HepG2 (cell line): ENCODE results near the gene AP4M1. TPM values are rescaled to one million over a fixed set of nuclear protein-coding genes. Genes with fewer than 3 reads are reported as not detected.

Experiments
- CEBPG ChIP-seq: IDR thresholded peaks from 2 replicates; pipeline ENCODE4 v1.6.1; 2016
- CREM ChIP-seq, 2 experiments: sonication (generic) in 1 of 2; formaldehyde crosslinking in 1 of 2; IDR thresholded peaks; 2 replicates each; pipeline versions ENCODE4 v1.4.0 to v1.6.1; 2016 to 2020; ENCODE audit warnings: antibody characterized with exemption in 1 of 2, mild to moderate bottlenecking in 1 of 2, missing genetic modification reagents in 1 of 2
- E2F5 ChIP-seq: sonication (generic); formaldehyde crosslinking; conservative IDR thresholded peaks from 2 replicates; pipeline ENCODE4 v1.4.0; 2020; ENCODE audit warnings: missing genetic modification reagents
- EED ChIP-seq: sonication (generic); formaldehyde crosslinking; IDR thresholded peaks from 2 replicates; pipeline ENCODE4 v1.5.0; 2020; ENCODE audit warnings: mild to moderate bottlenecking, missing genetic modification reagents
- EP300 ChIP-seq, 3 experiments: sonication (generic) in 1 of 3; formaldehyde crosslinking in 1 of 3; IDR thresholded peaks; 2 replicates each; pipeline versions ENCODE4 v1.5.1 to v1.6.1; 2011 to 2020; ENCODE audit warnings: low read depth in 2 of 3, low read length in 2 of 3, borderline replicate concordance in 1 of 3, improper control_type of control experiment in 1 of 3, mild to moderate bottlenecking in 1 of 3, missing genetic modification reagents in 1 of 3, moderate library complexity in 1 of 3
- HMG20A ChIP-seq: IDR thresholded peaks from 2 replicates; pipeline ENCODE4 v1.6.1; 2016; ENCODE audit warnings: borderline replicate concordance
- HNRNPK ChIP-seq: fragments of 200-400 bp; formaldehyde crosslinking; IDR thresholded peaks from 2 replicates; pipeline ENCODE4 v1.6.1; 2018; ENCODE audit warnings: low read length, low read depth, moderate library complexity, mild to moderate bottlenecking; ENCODE audit not compliant: poor library complexity, severe bottlenecking
- IRF2 ChIP-seq: IDR thresholded peaks from 2 replicates; pipeline ENCODE4 v1.6.1; 2018; ENCODE audit warnings: missing genetic modification reagents, missing compliant biosample characterization
- KDM4B ChIP-seq: sonication (generic); formaldehyde crosslinking; IDR thresholded peaks from 2 replicates; pipeline ENCODE4 v1.4.0; 2020; ENCODE audit warnings: missing genetic modification reagents
- MTF1 ChIP-seq: sonication (generic); formaldehyde crosslinking; IDR thresholded peaks from 2 replicates; pipeline ENCODE4 v1.5.0; 2020; ENCODE audit warnings: missing genetic modification reagents
- NCOA2 ChIP-seq: sonication (generic); formaldehyde crosslinking; IDR thresholded peaks from 2 replicates; pipeline ENCODE4 v1.8.0; 2022; ENCODE audit warnings: inconsistent platforms
- NR2F6 ChIP-seq, 2 experiments: IDR thresholded peaks; 2 replicates each; pipeline ENCODE4 v1.6.1; 2016; ENCODE audit warnings: antibody characterized with exemption in 1 of 2, mild to moderate bottlenecking in 1 of 2
- PITX1 ChIP-seq: sonication (generic); formaldehyde crosslinking; IDR thresholded peaks from 2 replicates; pipeline ENCODE4 v1.5.1; 2020; ENCODE audit warnings: mild to moderate bottlenecking, missing genetic modification reagents
- RARA ChIP-seq: IDR thresholded peaks from 2 replicates; pipeline ENCODE4 v1.6.1; 2016; ENCODE audit warnings: missing genetic modification reagents, missing compliant biosample characterization
- RFX3 ChIP-seq: IDR thresholded peaks from 2 replicates; pipeline ENCODE4 v1.6.1; 2016; ENCODE audit warnings: missing biosample characterization, missing genetic modification reagents
- SIX1 ChIP-seq: sonication (generic); formaldehyde crosslinking; IDR thresholded peaks from 2 replicates; pipeline ENCODE4 v1.4.0; 2020; ENCODE audit warnings: missing genetic modification reagents, borderline replicate concordance
- TBL1XR1 ChIP-seq: fragments of 150-350 bp; IDR thresholded peaks from 2 replicates; pipeline ENCODE4 v1.6.1; 2014; ENCODE audit warnings: borderline replicate concordance, low read length; ENCODE audit not compliant: partially characterized antibody
- XRCC5 ChIP-seq: fragments of 200-400 bp; formaldehyde crosslinking; optimal IDR thresholded peaks from 2 replicates; pipeline ENCODE3; 2017; ENCODE audit warnings: mild to moderate bottlenecking, low read length
- ZBTB25 ChIP-seq: IDR thresholded peaks from 2 replicates; pipeline ENCODE4 v1.6.1; 2018; ENCODE audit warnings: missing genetic modification reagents
- ZNF430 ChIP-seq: sonication (generic); formaldehyde crosslinking; IDR thresholded peaks from 2 replicates; pipeline ENCODE4 v1.9.0; 2021; ENCODE audit warnings: mild to moderate bottlenecking, missing genetic modification reagents
- ZNF646 ChIP-seq: sonication (generic); formaldehyde crosslinking; IDR thresholded peaks from 2 replicates; pipeline ENCODE4 v1.9.0; 2021; ENCODE audit warnings: mild to moderate bottlenecking, missing genetic modification reagents
- ZSCAN21 ChIP-seq: sonication (generic); formaldehyde crosslinking; IDR thresholded peaks from 2 replicates; pipeline ENCODE4 v1.8.0; 2022; ENCODE audit warnings: mild to moderate bottlenecking, missing genetic modification reagents, moderate library complexity, borderline replicate concordance
- polyA plus RNA-seq, 8 experiments: library from polyadenylated mRNA; depleted of rRNA in 3 of 8; stranded (reverse) in 7 of 8; unstranded in 1 of 8; fragments of >200 nt; fragmentation: Illumina TruSeq in 4 of 8; extraction: Trizol in 4 of 8; gene quantifications; 2 replicates each; pipeline versions ENCODE4 v1.2.1 to v1.2.3, GENCODE V29; 2011 to 2016; ENCODE audit warnings: low read depth in 4 of 8, missing spikeins in 1 of 8, mixed read lengths in 1 of 8; ENCODE audit not compliant: insufficient read depth in 1 of 8
- total RNA-seq, 5 experiments: library from RNA; depleted of rRNA; stranded (reverse); fragments of >200 nt; fragmentation: Illumina TruSeq; extraction: Trizol; gene quantifications; 2 replicates each; pipeline ENCODE4 v1.2.3, GENCODE V29; 2016; ENCODE audit warnings: low read depth in 1 of 5

AP4M1 gene
- total and polyA plus RNA-seq, 2 of the 13 experiments (the other 11 are each of a cell fraction or from before 2014, with no cell fraction given) = 6.3 to 9.7 TPM

- TF ChIP-seq ZSCAN21 (CRISPR knock-in tag) (no peak), HMG20A (CRISPR knock-in tag) (peak; percentile 40; the same call in 1 of the 2 replicates), NCOA2 (CRISPR knock-in tag) (peak; percentile 67), ZNF430 (CRISPR knock-in tag) (0 out of 2 replicates have a peak, but pooled peaks have one; percentile 51), RFX3 (CRISPR knock-in tag) (no peak), TBL1XR1 (peak; percentile 50), MTF1 (CRISPR knock-in tag) (no peak), PITX1 (CRISPR knock-in tag) (0 out of 2 replicates have a peak, but pooled peaks have one; percentile 25), RARA (CRISPR knock-in tag) (peak; percentile 75), E2F5 (CRISPR knock-in tag) (no peak), ZNF646 (CRISPR knock-in tag) (no peak), CREM (IDR thresholded peaks at IDR 0.05) (peak; percentile 38; the same call in 1 of the 2 replicates), CREM (CRISPR knock-in tag; IDR thresholded peaks at IDR 0.05) (no peak), NR2F6 (IDR thresholded peaks at IDR 0.05) (peak; percentile 94), NR2F6 (CRISPR knock-in tag; IDR thresholded peaks at IDR 0.05) (peak; percentile 97), IRF2 (CRISPR knock-in tag) (peak; percentile 28; the same call in 1 of the 2 replicates), ZBTB25 (CRISPR knock-in tag) (peak; percentile 42; the same call in 1 of the 2 replicates), KDM4B (CRISPR knock-in tag) (peak; percentile 74; the same call in 1 of the 2 replicates), EP300 (IDR thresholded peaks at IDR 0.05; ENCODE audit: low read depth in 2 of 2, low read length in 2 of 2) (peak in 1 of 2 experiments; percentile 53; a peak in 1 of 4 replicates), EP300 (CRISPR knock-in tag; IDR thresholded peaks at IDR 0.05; ENCODE audit: borderline replicate concordance) (peak; percentile 29; the same call in 1 of the 2 replicates), CEBPG (CRISPR knock-in tag) (peak; percentile 47), XRCC5 (peak; percentile 51), SIX1 (CRISPR knock-in tag) (peak; percentile 33; the same call in 1 of the 2 replicates), HNRNPK (no peak), EED (CRISPR knock-in tag) (no peak)
Observed at GRCh38 chr7:100079024-100079560, 22.4 kb upstream of the AP4M1 start (continued).
